Measurements from ENCODE around the gene TUBGCP2. TPM values are rescaled to one million over a fixed set of nuclear protein-coding genes. Genes with fewer than 3 reads are reported as not detected.
A peak's percentile ranks its signal among the peaks of the same experiment; 100 is the strongest.

TUBGCP2 gene
- total RNA-seq, 1 experiment from 2014 or later: 52.4 TPM

DNA sequence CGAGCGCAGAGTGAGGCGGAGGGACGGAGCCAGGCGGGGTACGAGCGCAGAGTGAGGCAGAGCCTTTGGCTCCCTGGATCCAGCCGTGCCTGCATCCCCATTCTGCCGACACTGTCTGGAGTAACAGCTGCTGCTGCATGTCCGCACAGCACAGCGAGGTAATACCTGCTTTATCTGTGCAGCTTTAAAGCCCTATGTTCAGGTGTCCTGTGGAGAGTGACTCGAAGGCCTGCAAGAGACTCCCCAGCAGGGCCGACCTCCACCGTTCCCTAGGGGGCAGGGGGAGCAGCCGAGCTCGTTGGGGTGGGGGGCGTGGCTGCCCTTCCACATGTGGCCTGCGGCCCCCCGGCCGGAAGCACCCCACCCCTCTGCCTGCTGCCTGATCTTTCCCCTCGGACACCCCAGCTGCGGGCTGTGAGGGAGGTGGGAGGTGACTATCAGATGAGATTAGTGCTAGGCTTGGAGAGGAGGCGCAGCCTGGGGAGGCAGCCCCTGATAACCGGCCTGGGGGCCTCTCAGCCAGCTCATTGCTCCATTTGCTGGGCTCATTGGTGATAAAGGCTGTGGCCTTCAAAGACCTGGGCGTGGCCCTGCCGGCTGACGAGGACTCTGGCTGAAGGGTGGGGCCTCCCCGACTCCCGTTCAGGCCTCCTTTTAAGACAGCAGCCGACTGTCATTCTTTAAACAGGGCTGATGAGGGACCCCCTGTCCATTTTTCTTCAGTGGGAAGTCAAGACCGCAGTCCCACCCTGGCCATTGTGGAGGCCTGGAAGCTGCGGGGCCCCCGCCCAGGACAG is 63.0 kb downstream of the TUBGCP2 start:
- no peak overlapping the region for H4K5ac ChIP-seq (ENCODE audit: insufficient read length, low read depth, low read length)
- peaks cover 7% of the 10 kb centered on the region for H3K27me3 Mint-ChIP-seq (ENCODE audit: low read depth)
- no peak overlapping the region for H3K56ac ChIP-seq (ENCODE audit: insufficient read length, low read depth, low read length)
- H3K79me1 ChIP-seq (ENCODE audit: insufficient read depth, low read depth, low read length, poor library complexity, severe bottlenecking): no peaks in the 10 kb centered on the region
- H3K4me2 ChIP-seq (ENCODE audit: insufficient read depth, insufficient read length, low read length): no peak overlapping the region
- no peak overlapping the region for H3K4me3 Mint-ChIP-seq
- no peak overlapping the region for H2BK5ac ChIP-seq (ENCODE audit: insufficient read length, low read length)
- no peak overlapping the region for H3K14ac ChIP-seq (ENCODE audit: insufficient read depth, low read length)
- H3K4me1 Mint-ChIP-seq: peaks cover 23 to 33% of the 10 kb centered on the region in 2 experiments
- no peaks in the 10 kb centered on the region for H3K79me2 ChIP-seq (ENCODE audit: insufficient read depth, low read length)
- H4K20me1 ChIP-seq (ENCODE audit: control insufficient read depth, insufficient read depth, insufficient read length): no peaks in the 10 kb centered on the region
- H3K9me3 Mint-ChIP-seq: no peaks in the 10 kb centered on the region; a peak in 2 of 5 replicates
- no peak overlapping the region for H2BK120ac ChIP-seq (ENCODE audit: low read depth, low read length, poor library complexity, severe bottlenecking)
- no peak overlapping the region for H2BK15ac ChIP-seq (ENCODE audit: low read depth, low read length)
- H3K36me3 Mint-ChIP-seq (ENCODE audit: insufficient read depth in 1 of 3, low read depth in 3 of 3): peaks cover 0 to 9% (median 0%) of the 10 kb centered on the region in 3 experiments; a peak in 3 of 7 replicates
- H3K23me2 ChIP-seq (ENCODE audit: insufficient read length, low read depth, low read length, poor library complexity, severe bottlenecking): no peaks in the 10 kb centered on the region
- no peak overlapping the region for H3K27ac ChIP-seq (ENCODE audit: insufficient read length, low read depth, low read length)
- no peak overlapping the region for H3K27ac Mint-ChIP-seq
- H2BK12ac ChIP-seq (ENCODE audit: insufficient read length, low read depth, low read length): no peak overlapping the region
- H3K23ac ChIP-seq (ENCODE audit: insufficient read length, low read depth, low read length): no peak overlapping the region
- no peak overlapping the region for H4K8ac ChIP-seq (replicated peaks; ENCODE audit: insufficient read length, low read depth, low read length)
- no peak overlapping the region for H4K91ac ChIP-seq (ENCODE audit: insufficient read length, low read depth, low read length)
- no peak for TF ChIP-seq CTCF (conservative IDR thresholded peaks at IDR 0.05)
- H3K9ac ChIP-seq (ENCODE audit: extremely low read depth, insufficient read length, low read length): no peak overlapping the region
- peak; percentile 72 for DNase-seq
- no peak overlapping the region for H2AFZ ChIP-seq (ENCODE audit: low read length)
- no CpG with 5 or more reads among the region's 33 CpGs for WGBS (ENCODE audit: extremely low coverage, insufficient read length, low lambda C conversion rate)
- peak overlapping the region; percentile 4 for H3K18ac ChIP-seq (ENCODE audit: insufficient read length, low read depth, low read length)
- H3K4ac ChIP-seq (ENCODE audit: low read depth, low read length): no peak overlapping the region
- H2BK20ac ChIP-seq (ENCODE audit: low read depth, low read length, poor library complexity, severe bottlenecking): no peak overlapping the region
- H3K4me1 ChIP-seq (ENCODE audit: insufficient read depth, low read length): no peaks in the 10 kb centered on the region
- no peak overlapping the region for H2AK5ac ChIP-seq (ENCODE audit: insufficient read length, low read length)
- H3K27me3 ChIP-seq (ENCODE audit: insufficient read depth, low read length): no peaks in the 10 kb centered on the region
- no peaks in the 10 kb centered on the region for H3K9me3 ChIP-seq (ENCODE audit: control insufficient read depth, low read depth, low read length)
- H3T11ph ChIP-seq (ENCODE audit: low read length): no peak overlapping the region

Data from H9 (cell line).